WTC11 (cell line): ENCODE data around the gene LY6G6C.

Source experiments
- CBFB ChIP-seq: sonication (generic); formaldehyde crosslinking; IDR thresholded peaks from 2 replicates; pipeline ENCODE4 v1.8.1; 2022; ENCODE audit warnings: mild to moderate bottlenecking, low read depth, missing genetic modification reagents
- CTCF ChIP-seq: fragments of 200-600 bp; IDR thresholded peaks from 2 replicates; pipeline ENCODE4 v1.8.0; 2022; ENCODE audit warnings: antibody characterized with exemption
- ELF4 ChIP-seq: sonication (generic); formaldehyde crosslinking; IDR thresholded peaks from 2 replicates; pipeline ENCODE4 v1.8.1; 2022; ENCODE audit warnings: low read depth, mild to moderate bottlenecking, moderate library complexity, missing genetic modification reagents
- MLX ChIP-seq: sonication (generic); formaldehyde crosslinking; IDR thresholded peaks from 2 replicates; pipeline ENCODE4 v1.8.1; 2023; ENCODE audit warnings: mild to moderate bottlenecking, missing genetic modification reagents, moderate library complexity
- NFYB ChIP-seq: sonication (generic); formaldehyde crosslinking; conservative IDR thresholded peaks from 2 replicates; pipeline ENCODE4 v1.8.0; 2022; ENCODE audit warnings: low read depth, missing genetic modification reagents
- TEAD4 ChIP-seq: sonication (generic); formaldehyde crosslinking; IDR thresholded peaks from 2 replicates; pipeline ENCODE4 v1.8.0; 2022; ENCODE audit warnings: mild to moderate bottlenecking, missing genetic modification reagents
- ZNF138 ChIP-seq: sonication (generic); formaldehyde crosslinking; conservative IDR thresholded peaks from 2 replicates; pipeline ENCODE4 v1.8.1; 2022; ENCODE audit warnings: mild to moderate bottlenecking, moderate library complexity, missing genetic modification reagents
- ZNF219 ChIP-seq: sonication (generic); formaldehyde crosslinking; IDR thresholded peaks from 2 replicates; pipeline ENCODE4 v1.8.0; 2023; ENCODE audit warnings: missing genetic modification reagents, mild to moderate bottlenecking, borderline replicate concordance

- no peak for TF ChIP-seq ZNF219
- TF ChIP-seq CTCF = no peak
- no peak for TF ChIP-seq ELF4 (CRISPR knock-in tag)
- no peak for TF ChIP-seq CBFB
- no peak for TF ChIP-seq NFYB
- TF ChIP-seq ZNF138 = no peak
- TF ChIP-seq TEAD4 (CRISPR knock-in tag) = no peak
- no peak for TF ChIP-seq MLX
Measured at GRCh38 chr6:31721351-31722020, at the start of gene LY6G6C.
